HEK293 (cell line): ENCODE results near the gene WRNIP1.
A peak's percentile ranks its signal among the peaks of the same experiment; 100 is the strongest.
"Not testable (repeated sequence)": the region's sequence is repeated elsewhere in the genome, so short reads cannot be mapped to it uniquely, and the experiment has no call there.

Source experiments
- CTCF ChIA-PET: fragments of 350-600 bp; formaldehyde crosslinking; extraction: SDS; loops from one replicate; lab custom pipeline; 2021; ENCODE audit warnings: antibody characterized with exemption; lab: Yijun Ruan, JAX
- POLR2A ChIA-PET: fragments of 300-600 bp; formaldehyde crosslinking; extraction: SDS; loops from one replicate; lab custom pipeline; 2020; ENCODE audit warnings: antibody characterized with exemption, inconsistent platforms; lab: Yijun Ruan, JAX
- H3K27ac ChIP-seq: fragments of 200-500 bp; sonication (Bioruptor generic); 2 replicates; pipeline ENCODE4 v1.5.1; 2014; ENCODE audit warnings: low read depth, low read length, control low read depth, inconsistent platforms; ENCODE audit errors: extremely low read depth
- H3K36me3 ChIP-seq, 2 experiments: fragments of 200-500 bp in 1 of 2; sonication (Bioruptor generic) in 1 of 2; 1 replicate in 1 of 2; 2 replicates in 1 of 2; pipeline ENCODE4 v1.5.1; 2014 to 2017; ENCODE audit warnings: inconsistent platforms in 2 of 2, low read length in 2 of 2; ENCODE audit not compliant: control insufficient read depth in 2 of 2, insufficient read depth in 1 of 2
- H3K4me1 ChIP-seq: fragments of 200-500 bp; sonication (Bioruptor generic); 2 replicates; pipeline ENCODE4 v1.5.1; 2014; ENCODE audit warnings: mild to moderate bottlenecking, low read length, inconsistent platforms; ENCODE audit not compliant: control insufficient read depth, insufficient read depth
- H3K4me3 ChIP-seq: 2 replicates; pipeline ENCODE4 v1.5.1; 2011; ENCODE audit warnings: low read depth, mild to moderate bottlenecking, control low read depth, low read length, moderate library complexity
- H3K9me3 ChIP-seq: fragments of 200-500 bp; sonication (Bioruptor generic); 2 replicates; pipeline ENCODE4 v1.5.1; 2014; ENCODE audit warnings: low read depth, low read length, inconsistent platforms; ENCODE audit not compliant: control insufficient read depth, insufficient read depth
- GLIS1 ChIP-seq: fragments of 450-650 bp; formaldehyde crosslinking; IDR thresholded peaks from 2 replicates; pipeline ENCODE4 v1.5.1; 2016; ENCODE audit warnings: missing biosample characterization, missing genetic modification characterization
- ZNF202 ChIP-seq: fragments of 450-650 bp; formaldehyde crosslinking; IDR thresholded peaks from 2 replicates; pipeline ENCODE4 v1.5.1; 2016; ENCODE audit warnings: missing biosample characterization, missing genetic modification characterization, borderline replicate concordance
- ZNF555 ChIP-seq: fragments of 450-650 bp; formaldehyde crosslinking; conservative IDR thresholded peaks from 2 replicates; pipeline ENCODE4 v1.5.1; 2017; ENCODE audit warnings: missing biosample characterization, mild to moderate bottlenecking, missing genetic modification characterization, inconsistent platforms
- ZNF623 ChIP-seq: fragments of 450-650 bp; formaldehyde crosslinking; IDR thresholded peaks from 2 replicates; pipeline ENCODE4 v1.5.1; 2016; ENCODE audit warnings: missing biosample characterization, missing genetic modification characterization
- ZNF654 ChIP-seq: fragments of 450-650 bp; formaldehyde crosslinking; IDR thresholded peaks from 2 replicates; pipeline ENCODE4 v1.5.1; 2016; ENCODE audit warnings: low read depth, missing biosample characterization, missing genetic modification characterization
- ZNF660 ChIP-seq: fragments of 450-650 bp; IDR thresholded peaks from 2 replicates; pipeline ENCODE4 v1.5.1; 2018; ENCODE audit warnings: missing biosample characterization, mild to moderate bottlenecking, missing genetic modification characterization
- ZNF837 ChIP-seq: fragments of 450-650 bp; formaldehyde crosslinking; IDR thresholded peaks from 2 replicates; pipeline ENCODE4 v1.5.1; 2016; ENCODE audit warnings: missing biosample characterization, missing genetic modification characterization
- ZSCAN23 ChIP-seq: fragments of 450-650 bp; formaldehyde crosslinking; IDR thresholded peaks from 2 replicates; pipeline ENCODE4 v1.5.1; 2016; ENCODE audit warnings: missing biosample characterization, missing genetic modification characterization
- TF ChIP-seq, protein P1 (sequence below): fragments of 450-650 bp; formaldehyde crosslinking; IDR thresholded peaks from 2 replicates; pipeline ENCODE4 v1.5.1; 2017; ENCODE audit warnings: missing biosample characterization, missing genetic modification characterization
- TF ChIP-seq, protein P2 (sequence below): fragments of 450-650 bp; formaldehyde crosslinking; IDR thresholded peaks from 2 replicates; pipeline ENCODE4 v1.5.1; 2016; ENCODE audit warnings: missing biosample characterization, missing genetic modification characterization
- TF ChIP-seq, protein P3 (sequence below): fragments of 450-650 bp; formaldehyde crosslinking; IDR thresholded peaks from 2 replicates; pipeline ENCODE4 v1.5.1; 2016; ENCODE audit warnings: missing biosample characterization, missing genetic modification characterization
- TF ChIP-seq, protein P4 (sequence below): fragments of 450-650 bp; formaldehyde crosslinking; IDR thresholded peaks from 2 replicates; pipeline ENCODE4 v1.5.1; 2016; ENCODE audit warnings: missing biosample characterization, missing genetic modification characterization

Gene WRNIP1

DNA sequence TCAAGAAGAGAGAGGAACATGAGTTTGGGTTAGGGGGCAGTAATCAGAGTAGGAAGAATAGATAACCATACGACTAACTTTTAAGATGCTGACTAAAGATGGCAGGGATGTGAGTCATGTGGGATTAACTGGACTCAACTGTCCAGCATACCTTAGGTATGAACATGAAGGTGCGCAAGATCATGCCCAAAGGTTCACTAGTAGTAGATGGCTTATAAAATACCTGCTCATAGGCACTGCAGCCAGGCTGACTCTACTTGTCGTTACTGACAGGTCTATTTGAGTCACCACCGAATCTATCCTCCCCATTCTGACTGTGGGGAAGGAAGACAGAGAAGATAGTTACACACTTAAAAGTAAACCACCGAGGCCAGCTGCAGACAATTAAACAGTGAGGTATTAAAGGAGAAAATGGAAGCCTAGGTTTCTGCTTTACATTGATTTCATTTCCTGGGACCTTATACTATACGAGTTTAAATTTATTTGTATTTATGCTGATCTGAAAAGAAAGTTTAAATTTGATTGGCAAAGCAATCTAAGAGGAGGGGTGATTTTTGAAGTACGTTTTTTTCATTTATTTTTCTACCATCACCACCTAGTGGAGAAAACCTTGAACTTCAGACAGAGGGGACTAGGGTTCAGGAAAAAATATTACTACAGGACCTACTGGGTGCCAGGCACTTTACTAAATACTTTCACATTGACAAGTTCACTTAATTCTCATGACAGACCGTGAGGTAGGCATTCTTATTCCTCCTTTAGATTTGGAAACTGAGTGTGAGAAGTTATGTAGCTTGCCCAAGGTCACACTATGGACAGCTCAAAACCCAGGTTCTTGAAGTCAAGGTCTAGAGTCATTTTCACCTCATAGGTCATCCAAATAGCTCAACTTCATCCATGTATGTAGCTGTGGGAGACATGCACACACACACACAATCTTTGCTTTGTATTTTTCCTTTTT, 4.0 kb upstream of the WRNIP1 start:
- Histone ChIP-seq H3K36me3 (no peaks in the 10 kb centered on the region), H3K27ac (no peak overlapping the region), H3K4me3 (no peak overlapping the region), H3K4me1 (no peaks in the 10 kb centered on the region), H3K9me3 (no peaks in the 10 kb centered on the region)
- ChIA-PET POLR2A (no interaction called here), CTCF (interaction anchor here (0.6 to 3.8 kb wide), 10 partner anchors 8 to 358 kb away, joined by 3 to 60 read pairs (median 4); partner anchors contain the start of gene MYLK4)
- TF ChIP-seq ZNF555 (no peak), ZNF654 (tag by site-specific recombination) (peak; percentile 43)

DNA sequence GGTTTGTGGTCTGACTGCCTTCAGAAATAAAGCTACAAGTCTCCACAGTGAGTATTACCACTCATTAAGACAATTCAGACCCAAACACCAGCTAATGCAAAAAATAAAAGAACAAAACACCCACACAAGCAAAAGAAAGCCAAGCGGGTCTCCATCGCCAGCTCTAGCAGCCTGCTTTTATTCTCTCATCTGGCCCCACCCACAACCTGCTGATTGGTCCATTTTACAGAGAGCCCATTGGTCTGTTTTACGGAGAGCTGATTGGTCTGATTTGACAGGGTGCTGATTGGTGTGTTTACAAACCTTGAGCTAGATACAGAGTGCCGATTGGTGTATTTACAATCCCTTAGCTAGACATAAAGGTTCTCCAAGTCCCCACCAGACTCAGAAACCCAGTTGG, 2.3 kb upstream of the WRNIP1 start:
- H3K4me3 ChIP-seq, POLR2A ChIA-PET, H3K27ac ChIP-seq, H3K9me3 ChIP-seq, H3K36me3 ChIP-seq, H3K4me1 ChIP-seq: not testable (repeated sequence)
- CTCF ChIA-PET, result interaction anchor here (0.9 to 3.8 kb wide), 4 partner anchors 13 to 95 kb away, joined by 3 to 51 read pairs (median 4); partner anchors contain the start of gene MYLK4
- TF ChIP-seq, protein P1, sequence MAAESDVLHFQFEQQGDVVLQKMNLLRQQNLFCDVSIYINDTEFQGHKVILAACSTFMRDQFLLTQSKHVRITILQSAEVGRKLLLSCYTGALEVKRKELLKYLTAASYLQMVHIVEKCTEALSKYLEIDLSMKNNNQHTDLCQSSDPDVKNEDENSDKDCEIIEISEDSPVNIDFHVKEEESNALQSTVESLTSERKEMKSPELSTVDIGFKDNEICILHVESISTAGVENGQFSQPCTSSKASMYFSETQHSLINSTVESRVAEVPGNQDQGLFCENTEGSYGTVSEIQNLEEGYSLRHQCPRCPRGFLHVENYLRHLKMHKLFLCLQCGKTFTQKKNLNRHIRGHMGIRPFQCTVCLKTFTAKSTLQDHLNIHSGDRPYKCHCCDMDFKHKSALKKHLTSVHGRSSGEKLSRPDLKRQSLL (tag by site-specific recombination), result 0 out of 2 replicates have a peak, but pooled peaks have one; percentile 43

DNA sequence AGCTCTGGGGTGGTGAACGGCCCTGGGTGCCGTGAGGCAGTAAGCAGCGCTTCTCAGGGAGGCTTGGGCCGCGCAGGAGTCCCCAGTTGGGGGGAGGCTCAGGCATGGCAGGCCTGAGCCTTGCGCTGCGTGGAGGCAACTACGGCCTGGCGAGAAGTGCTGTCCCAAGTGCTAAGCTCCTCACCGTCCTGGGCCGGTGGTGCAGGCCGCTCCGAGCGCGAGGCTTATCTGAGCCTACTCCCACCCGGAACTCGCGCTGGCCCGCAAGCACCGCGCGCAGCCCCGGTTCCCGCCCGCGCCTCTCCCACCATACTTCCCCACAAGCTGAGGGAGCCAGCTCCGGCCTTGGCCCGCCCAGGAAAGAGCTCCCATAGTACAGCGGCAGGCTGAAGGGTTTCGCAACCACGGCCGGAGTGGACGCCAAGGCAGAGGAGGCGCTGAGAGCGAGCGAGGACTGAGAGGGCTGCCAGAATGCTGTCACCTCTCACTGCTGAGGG, 1.8 kb upstream of the WRNIP1 start:
- Histone ChIP-seq H3K9me3 (no peaks in the 10 kb centered on the region), H3K27ac (no peak overlapping the region), H3K36me3 (peaks cover 0 to 6% of the 10 kb centered on the region in 2 experiments; a peak in 1 of 3 replicates)
- POLR2A ChIA-PET, result interaction anchor here (0.8 kb wide), 1 partner anchor 15 kb away, joined by 4 read pairs; no protein-coding TSS in a partner anchor
- TF ChIP-seq, protein P2, sequence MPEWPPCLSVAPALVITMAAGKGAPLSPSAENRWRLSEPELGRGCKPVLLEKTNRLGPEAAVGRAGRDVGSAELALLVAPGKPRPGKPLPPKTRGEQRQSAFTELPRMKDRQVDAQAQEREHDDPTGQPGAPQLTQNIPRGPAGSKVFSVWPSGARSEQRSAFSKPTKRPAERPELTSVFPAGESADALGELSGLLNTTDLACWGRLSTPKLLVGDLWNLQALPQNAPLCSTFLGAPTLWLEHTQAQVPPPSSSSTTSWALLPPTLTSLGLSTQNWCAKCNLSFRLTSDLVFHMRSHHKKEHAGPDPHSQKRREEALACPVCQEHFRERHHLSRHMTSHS, result no peak
- TF ChIP-seq ZSCAN23 (tag by site-specific recombination), result no peak
- 0 out of 2 replicates have a peak, but pooled peaks have one; percentile 6 for TF ChIP-seq ZNF202 (tag by site-specific recombination)
- no peak for TF ChIP-seq ZNF623 (tag by site-specific recombination)
- TF ChIP-seq, protein P3, sequence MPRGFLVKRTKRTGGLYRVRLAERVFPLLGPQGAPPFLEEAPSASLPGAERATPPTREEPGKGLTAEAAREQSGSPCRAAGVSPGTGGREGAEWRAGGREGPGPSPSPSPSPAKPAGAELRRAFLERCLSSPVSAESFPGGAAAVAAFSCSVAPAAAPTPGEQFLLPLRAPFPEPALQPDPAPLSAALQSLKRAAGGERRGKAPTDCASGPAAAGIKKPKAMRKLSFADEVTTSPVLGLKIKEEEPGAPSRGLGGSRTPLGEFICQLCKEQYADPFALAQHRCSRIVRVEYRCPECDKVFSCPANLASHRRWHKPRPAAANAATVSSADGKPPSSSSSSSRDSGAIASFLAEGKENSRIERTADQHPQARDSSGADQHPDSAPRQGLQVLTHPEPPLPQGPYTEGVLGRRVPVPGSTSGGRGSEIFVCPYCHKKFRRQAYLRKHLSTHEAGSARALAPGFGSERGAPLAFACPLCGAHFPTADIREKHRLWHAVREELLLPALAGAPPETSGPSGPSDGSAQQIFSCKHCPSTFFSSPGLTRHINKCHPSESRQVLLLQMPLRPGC, result no peak
- TF ChIP-seq, all 188 proteins: peak for 1
- peaks cover 6% of the 10 kb centered on the region; the same call in 1 of the 2 replicates for H3K4me1 ChIP-seq
- no peak overlapping the region for H3K4me3 ChIP-seq
- CTCF ChIA-PET, result interaction anchor here (0.6 to 3.8 kb wide), 8 partner anchors 10 to 1409 kb away, joined by 3 to 51 read pairs (median 4); partner anchors contain the start of gene MYLK4

DNA sequence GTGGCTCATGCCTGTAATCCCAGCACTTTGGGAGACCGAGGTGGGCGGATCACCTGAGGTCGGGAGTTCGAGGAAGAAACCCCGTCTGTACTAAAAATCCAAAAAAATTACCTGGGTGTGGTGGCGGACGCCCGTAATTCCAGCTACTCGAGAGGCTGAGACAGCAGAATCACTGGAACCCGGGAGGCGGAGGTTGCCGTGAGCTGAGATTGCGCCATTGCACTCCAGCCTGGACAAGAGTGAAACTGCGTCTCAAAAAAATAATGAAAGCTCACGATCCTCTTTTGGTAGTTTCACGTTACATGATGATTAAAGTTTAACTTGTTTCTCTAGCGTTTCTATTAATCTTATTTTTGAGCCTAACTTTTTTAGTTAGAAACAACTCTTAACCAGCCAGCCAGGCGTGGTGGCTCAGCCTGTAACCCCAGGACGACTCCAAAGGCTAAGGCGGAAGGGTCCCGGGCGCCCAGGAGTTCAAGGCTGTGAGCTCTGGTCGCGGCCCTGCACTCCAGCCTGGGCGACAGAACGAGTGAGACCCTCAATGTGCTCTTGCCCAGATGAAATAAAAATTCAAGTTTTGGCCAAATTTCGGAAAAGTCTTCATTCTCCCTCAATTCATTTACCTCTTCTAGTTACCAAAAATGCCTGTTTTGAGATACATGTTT, 1.2 kb upstream of the WRNIP1 start:
- ChIA-PET CTCF (interaction anchor here (0.6 to 3.8 kb wide), 7 partner anchors 11 to 1408 kb away, joined by 3 to 51 read pairs (median 4); partner anchors contain the start of gene MYLK4), POLR2A (interaction anchor here (0.8 kb wide), 2 partner anchors 14 to 304 kb away, joined by 3 to 4 read pairs; partner anchors contain the start of gene RIPK1)
- Histone ChIP-seq H3K4me1 (peaks cover 11% of the 10 kb centered on the region; the same call in 1 of the 2 replicates), H3K27ac (no peak overlapping the region), H3K4me3 (peak overlapping the region; percentile 43), H3K9me3 (no peaks in the 10 kb centered on the region), H3K36me3 (peaks cover 0 to 6% of the 10 kb centered on the region in 2 experiments; a peak in 1 of 3 replicates)
- TF ChIP-seq, protein P3, result no peak
- no peak for TF ChIP-seq GLIS1 (tag by site-specific recombination)
- TF ChIP-seq ZNF660 (tag by site-specific recombination), result no peak
- no peak for TF ChIP-seq ZNF837 (tag by site-specific recombination)
- TF ChIP-seq, protein P4, sequence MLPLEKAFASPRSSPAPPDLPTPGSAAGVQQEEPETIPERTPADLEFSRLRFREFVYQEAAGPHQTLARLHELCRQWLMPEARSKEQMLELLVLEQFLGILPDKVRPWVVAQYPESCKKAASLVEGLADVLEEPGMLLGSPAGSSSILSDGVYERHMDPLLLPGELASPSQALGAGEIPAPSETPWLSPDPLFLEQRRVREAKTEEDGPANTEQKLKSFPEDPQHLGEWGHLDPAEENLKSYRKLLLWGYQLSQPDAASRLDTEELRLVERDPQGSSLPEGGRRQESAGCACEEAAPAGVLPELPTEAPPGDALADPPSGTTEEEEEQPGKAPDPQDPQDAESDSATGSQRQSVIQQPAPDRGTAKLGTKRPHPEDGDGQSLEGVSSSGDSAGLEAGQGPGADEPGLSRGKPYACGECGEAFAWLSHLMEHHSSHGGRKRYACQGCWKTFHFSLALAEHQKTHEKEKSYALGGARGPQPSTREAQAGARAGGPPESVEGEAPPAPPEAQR, result no peak
